Activated T-cell treated with anti-CD3 and anti-CD28 coated beads, Interleukin-2, amount 50 U/mL, for 24 hours (primary cell): ENCODE results near the gene C5orf47.

Experiments
- DNase-seq: peaks from one replicate; pipeline ENCODE4 v3.0.0-alpha.2; 2020
- H3K27ac Mint-ChIP-seq: 2 replicates; pipeline ENCODE4 v1.8.0; 2020; ENCODE audit warnings: mild to moderate bottlenecking, mixed read lengths
- H3K27me3 Mint-ChIP-seq: 2 replicates; pipeline ENCODE4 v1.8.0; 2020; ENCODE audit warnings: mixed read lengths
- H3K36me3 Mint-ChIP-seq: 2 replicates; pipeline ENCODE4 v1.8.0; 2020; ENCODE audit warnings: low read depth, mixed read lengths
- H3K4me1 Mint-ChIP-seq: 2 replicates; pipeline ENCODE4 v1.8.0; 2020; ENCODE audit warnings: low read depth, mixed read lengths
- H3K4me3 Mint-ChIP-seq: 2 replicates; pipeline ENCODE4 v1.8.0; 2020; ENCODE audit warnings: mild to moderate bottlenecking, moderate library complexity, mixed read lengths
- H3K9me3 Mint-ChIP-seq: 2 replicates; pipeline ENCODE4 v1.8.0; 2020; ENCODE audit warnings: mixed read lengths

The C5orf47 gene, protein sequence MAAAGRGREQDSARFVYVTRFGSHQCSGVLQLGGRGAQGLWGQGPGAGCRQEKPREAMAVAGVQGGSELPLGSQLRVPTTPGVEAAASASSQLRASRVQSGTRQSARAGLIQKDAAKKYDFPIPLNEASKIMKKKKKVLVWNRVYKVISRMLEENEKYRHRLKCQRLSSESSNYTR

DNA sequence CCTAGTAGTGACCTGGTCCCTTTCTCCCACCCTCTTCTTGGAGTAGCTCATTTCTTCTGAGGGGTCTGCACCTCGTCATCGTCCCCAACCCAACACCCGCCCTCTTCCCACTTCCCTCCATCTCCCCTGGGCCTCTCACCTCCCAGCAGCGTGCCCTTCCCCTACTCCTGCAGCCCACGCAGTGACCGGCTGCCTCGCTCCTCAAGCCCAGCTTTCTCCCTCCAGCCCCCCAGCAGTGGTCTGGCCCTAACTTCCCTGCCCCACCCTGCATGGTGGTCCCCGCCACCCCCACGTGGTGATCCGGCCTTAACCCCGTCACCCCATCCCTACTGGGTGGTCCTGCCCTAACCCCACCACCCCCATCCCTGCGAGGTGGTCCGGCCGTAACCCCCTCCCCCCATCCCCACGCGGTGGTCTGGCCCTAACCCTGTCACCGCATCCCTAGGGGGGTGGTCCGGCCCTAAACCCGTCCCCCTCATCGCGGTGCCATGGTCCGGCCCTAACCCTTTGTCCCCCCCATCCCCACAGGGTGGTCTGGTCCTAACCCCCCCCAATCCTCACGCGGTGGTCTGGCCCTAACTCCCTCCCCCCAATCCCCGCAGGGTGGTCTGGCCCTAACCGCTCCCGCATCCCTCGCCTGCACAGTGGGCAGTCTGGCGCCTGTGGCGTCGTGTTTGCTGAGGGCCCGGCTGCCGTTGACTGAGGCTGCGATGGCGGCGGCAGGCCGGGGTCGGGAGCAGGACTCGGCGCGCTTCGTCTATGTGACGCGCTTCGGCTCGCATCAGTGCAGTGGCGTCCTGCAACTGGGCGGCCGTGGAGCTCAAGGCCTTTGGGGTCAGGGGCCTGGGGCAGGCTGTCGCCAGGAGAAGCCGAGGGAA is at the start of gene C5orf47:
Gene C5orf47, plus strand, starts transcription at position 617 of the 878 bp plus-strand sequence. Its CDS starts 94 bp downstream, at position 711.
- no peaks in the 10 kb centered on the region for H3K36me3 Mint-ChIP-seq

DNA sequence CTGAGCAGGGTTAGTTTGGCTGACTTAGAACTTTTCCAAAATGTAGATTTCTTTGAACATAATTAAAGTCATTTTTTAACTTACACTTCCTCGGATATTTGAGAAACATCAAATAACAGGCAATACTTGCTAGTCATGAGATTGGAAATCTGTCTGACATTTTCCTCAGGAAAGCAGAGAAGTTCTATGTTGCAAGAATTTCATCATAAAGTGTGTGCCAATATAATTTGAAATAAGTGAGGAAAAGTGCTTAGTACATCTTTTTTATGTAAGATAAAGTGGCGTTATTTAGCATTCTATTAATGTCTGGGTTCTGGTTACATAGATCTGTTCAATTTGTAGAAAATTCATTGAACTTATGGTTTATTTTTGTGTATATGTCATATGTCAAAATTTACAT is 48.7 kb upstream of the C5orf47 start:
- Mint-ChIP-seq H3K4me3 (no peak overlapping the region), H3K36me3 (peaks cover 25% of the 10 kb centered on the region), H3K9me3 (no peaks in the 10 kb centered on the region), H3K4me1 (peaks cover 6% of the 10 kb centered on the region), H3K27me3 (no peaks in the 10 kb centered on the region), H3K27ac (no peak overlapping the region)
- no peak for DNase-seq

More for the DNA sequence above, at the start of gene C5orf47:
- Mint-ChIP-seq H3K27me3 (peaks cover 14% of the 10 kb centered on the region), H3K4me3 (no peak within 1 kb of the TSS), H3K27ac (no peak within 1 kb of the TSS), H3K4me1 (no peaks in the 10 kb centered on the region), H3K9me3 (no peaks in the 10 kb centered on the region)
- DNase-seq, result no peak

DNA sequence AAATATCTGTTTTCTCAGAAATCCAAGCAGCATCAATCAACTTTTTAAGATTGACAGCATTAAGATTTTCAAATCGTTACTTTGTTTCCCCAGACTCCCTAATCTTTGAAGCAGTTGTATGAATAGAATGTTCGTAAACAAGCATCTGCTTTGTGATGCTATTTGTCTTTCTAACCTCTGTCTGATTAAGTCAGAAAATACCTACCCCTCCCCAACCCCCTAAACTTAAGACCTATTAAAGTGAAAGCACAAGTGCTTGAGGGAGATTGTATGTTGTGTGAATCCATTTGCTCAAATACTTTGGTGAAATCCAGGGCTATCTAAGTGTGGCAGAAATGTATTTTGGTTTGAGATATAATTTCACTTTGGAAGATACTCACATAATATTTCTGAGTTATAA is 47.9 kb upstream of the C5orf47 start:
- peaks cover 26% of the 10 kb centered on the region for H3K36me3 Mint-ChIP-seq
- H3K27ac Mint-ChIP-seq, result no peak overlapping the region
- no peak overlapping the region for H3K4me3 Mint-ChIP-seq
- H3K9me3 Mint-ChIP-seq, result no peaks in the 10 kb centered on the region
- DNase-seq, result no peak
- H3K4me1 Mint-ChIP-seq, result peaks cover 5% of the 10 kb centered on the region
- no peaks in the 10 kb centered on the region for H3K27me3 Mint-ChIP-seq

DNA sequence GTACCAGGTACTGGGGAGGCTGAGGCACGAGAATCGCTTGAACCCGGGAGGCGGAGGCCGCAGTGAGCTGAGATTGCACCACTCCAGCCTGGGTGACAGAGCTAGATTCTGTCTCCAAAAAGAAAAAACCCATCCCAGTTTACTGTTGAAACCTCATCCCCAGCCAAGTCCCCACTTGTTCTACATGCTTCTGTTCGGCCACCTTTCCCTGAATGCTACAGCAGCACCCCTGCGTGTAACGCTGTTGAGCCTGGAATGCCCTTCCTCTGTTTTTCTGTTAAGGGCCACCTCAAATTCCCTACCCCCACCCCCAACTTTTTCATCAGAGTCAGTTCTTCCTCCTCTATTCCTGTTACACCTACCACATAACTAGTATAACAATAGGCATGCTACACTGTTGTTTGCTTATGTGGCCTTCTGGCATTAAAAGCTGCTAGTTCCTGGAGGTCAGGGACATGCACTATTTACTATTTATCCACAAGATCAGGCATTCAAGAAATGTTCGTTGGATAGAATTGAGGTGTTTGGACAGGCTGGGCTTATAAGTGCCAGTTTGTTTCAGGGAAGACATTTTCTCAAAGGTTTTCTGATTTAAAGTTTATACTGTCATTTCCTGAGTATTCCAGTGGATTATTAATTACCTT is 47.1 kb upstream of the C5orf47 start:
- H3K36me3 Mint-ChIP-seq, result peaks cover 31% of the 10 kb centered on the region
- no peak for DNase-seq
- H3K4me3 Mint-ChIP-seq, result no peak overlapping the region

DNA sequence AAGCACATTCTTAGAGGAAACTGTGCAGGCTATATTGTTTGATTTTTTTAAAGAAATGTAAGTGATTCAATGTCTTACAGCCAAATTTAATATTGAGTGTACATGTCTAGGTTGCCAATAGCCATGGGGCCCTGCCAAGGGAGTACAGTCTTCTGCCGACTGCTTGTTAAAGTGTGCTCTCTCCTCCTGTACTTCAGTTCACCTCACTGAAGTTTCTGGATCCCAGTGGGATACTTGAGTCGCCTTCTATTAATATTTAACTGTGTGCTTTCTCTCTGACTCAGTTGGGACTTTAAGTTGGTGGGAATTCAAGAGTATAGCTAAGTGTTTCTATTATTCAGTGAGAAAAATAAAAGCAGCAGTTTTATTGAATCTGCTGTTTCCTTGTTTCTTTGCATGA is 44.5 kb upstream of the C5orf47 start:
- H3K4me1 Mint-ChIP-seq, result peaks cover 3% of the 10 kb centered on the region
- no peak overlapping the region for H3K4me3 Mint-ChIP-seq
- H3K9me3 Mint-ChIP-seq, result no peaks in the 10 kb centered on the region
- H3K27me3 Mint-ChIP-seq, result no peaks in the 10 kb centered on the region
- no peak for DNase-seq
- peaks cover 48% of the 10 kb centered on the region for H3K36me3 Mint-ChIP-seq
- H3K27ac Mint-ChIP-seq, result no peak overlapping the region

More for the DNA sequence above, 47.1 kb upstream of the C5orf47 start:
- Mint-ChIP-seq H3K9me3 (no peaks in the 10 kb centered on the region), H3K27ac (no peak overlapping the region), H3K4me1 (peaks cover 5% of the 10 kb centered on the region), H3K27me3 (no peaks in the 10 kb centered on the region)

DNA sequence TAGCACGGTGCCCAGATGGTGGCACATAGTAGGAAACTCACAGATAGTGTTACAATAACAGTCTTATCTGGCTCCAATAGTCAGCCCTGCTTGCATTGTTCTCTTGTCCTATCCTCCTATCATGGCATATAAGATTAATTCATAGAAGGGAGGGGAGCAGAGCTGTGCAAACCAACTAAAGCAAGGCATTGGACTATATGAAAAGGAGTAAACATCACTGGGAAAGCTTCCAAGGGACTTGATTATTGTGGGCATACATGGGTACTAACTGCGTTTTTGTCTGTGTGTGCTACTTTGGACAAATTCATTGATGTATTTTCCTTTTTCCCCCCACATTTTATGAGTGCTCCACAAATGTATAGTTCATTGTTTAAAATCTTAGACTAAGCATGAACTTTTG is 43.8 kb upstream of the C5orf47 start:
- Mint-ChIP-seq H3K27ac (no peak overlapping the region), H3K9me3 (no peaks in the 10 kb centered on the region), H3K4me1 (peaks cover 3% of the 10 kb centered on the region), H3K4me3 (no peak overlapping the region), H3K27me3 (no peaks in the 10 kb centered on the region), H3K36me3 (peaks cover 53% of the 10 kb centered on the region)
- DNase-seq, result no peak

DNA sequence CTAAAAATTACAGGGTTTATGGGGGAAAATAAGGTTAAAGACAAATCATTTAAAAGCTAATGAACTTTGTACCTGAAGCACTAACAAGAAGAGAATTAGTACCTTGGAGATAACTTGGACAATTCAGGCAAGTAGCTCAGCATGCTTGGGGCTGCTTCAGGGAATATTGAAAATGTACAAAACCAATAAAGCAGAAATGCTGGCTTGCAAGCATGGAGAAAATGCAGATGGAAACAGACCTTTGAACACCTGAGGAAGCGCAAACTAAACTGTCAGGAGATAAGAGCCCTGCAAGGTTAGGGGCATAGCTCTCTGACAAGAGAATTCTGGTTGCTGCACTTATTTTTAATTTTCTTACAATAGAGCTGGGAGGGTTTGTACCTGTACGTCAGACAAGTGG is 42.6 kb upstream of the C5orf47 start:
- no peak overlapping the region for H3K4me3 Mint-ChIP-seq
- peaks cover 3% of the 10 kb centered on the region for H3K4me1 Mint-ChIP-seq
- H3K27me3 Mint-ChIP-seq, result no peaks in the 10 kb centered on the region
- DNase-seq, result no peak
- H3K27ac Mint-ChIP-seq, result no peak overlapping the region
- no peaks in the 10 kb centered on the region for H3K9me3 Mint-ChIP-seq
- peaks cover 61% of the 10 kb centered on the region for H3K36me3 Mint-ChIP-seq

DNA sequence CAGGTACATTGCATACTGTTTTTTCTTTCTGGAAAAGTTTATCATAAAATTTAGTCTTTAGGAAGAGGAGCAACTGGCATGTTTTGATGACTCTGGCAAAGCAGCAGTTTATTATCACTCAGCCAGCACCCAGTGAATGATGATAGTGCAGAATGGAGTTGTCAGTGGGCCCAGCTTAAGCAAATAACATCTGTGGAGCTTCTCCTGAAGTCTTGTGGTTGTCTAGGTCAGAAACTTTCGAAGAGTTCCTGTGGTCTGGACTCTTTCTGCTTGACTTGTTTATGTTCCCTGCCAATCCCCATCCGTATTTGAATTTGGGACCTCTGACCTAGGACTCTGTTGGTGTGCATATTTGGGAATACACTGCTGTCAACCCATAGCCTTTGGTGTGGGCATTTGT is 38.1 kb upstream of the C5orf47 start:
- Mint-ChIP-seq H3K9me3 (no peaks in the 10 kb centered on the region), H3K4me1 (no peaks in the 10 kb centered on the region), H3K27ac (no peak overlapping the region), H3K36me3 (peaks cover 90% of the 10 kb centered on the region), H3K27me3 (no peaks in the 10 kb centered on the region), H3K4me3 (no peak overlapping the region)
- DNase-seq, result no peak

DNA sequence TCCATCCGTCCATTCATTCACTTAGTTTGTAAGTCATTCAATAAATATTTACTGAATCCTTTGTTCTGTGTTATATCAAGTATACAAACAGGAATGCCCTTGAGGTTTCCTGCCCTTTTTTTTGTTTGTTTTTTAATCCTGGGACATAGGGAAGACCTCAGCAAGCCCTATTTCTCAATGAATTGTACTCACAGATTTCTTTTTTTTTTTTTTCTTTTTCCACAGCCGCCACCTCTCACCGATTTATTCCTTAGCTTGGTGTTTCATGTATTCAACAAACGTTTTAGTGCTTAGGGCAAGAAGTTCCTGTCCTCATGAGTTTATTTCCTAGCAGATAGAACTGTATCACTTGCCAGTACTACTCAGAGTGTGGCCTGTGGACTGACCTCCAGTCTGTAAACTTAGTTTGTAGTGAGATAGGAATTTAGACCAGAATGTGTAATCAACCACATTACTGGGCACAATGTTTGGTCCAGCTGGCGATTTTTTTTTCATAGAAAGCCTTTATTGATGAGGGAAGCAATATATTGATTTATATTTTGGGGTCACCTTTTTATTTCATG is 35.4 kb upstream of the C5orf47 start:
- no peak overlapping the region for H3K27ac Mint-ChIP-seq
- no peaks in the 10 kb centered on the region for H3K4me1 Mint-ChIP-seq
- H3K27me3 Mint-ChIP-seq, result no peaks in the 10 kb centered on the region
- no peak overlapping the region for H3K4me3 Mint-ChIP-seq
- H3K36me3 Mint-ChIP-seq, result peaks cover 76% of the 10 kb centered on the region
- H3K9me3 Mint-ChIP-seq, result no peaks in the 10 kb centered on the region
- DNase-seq, result no peak

DNA sequence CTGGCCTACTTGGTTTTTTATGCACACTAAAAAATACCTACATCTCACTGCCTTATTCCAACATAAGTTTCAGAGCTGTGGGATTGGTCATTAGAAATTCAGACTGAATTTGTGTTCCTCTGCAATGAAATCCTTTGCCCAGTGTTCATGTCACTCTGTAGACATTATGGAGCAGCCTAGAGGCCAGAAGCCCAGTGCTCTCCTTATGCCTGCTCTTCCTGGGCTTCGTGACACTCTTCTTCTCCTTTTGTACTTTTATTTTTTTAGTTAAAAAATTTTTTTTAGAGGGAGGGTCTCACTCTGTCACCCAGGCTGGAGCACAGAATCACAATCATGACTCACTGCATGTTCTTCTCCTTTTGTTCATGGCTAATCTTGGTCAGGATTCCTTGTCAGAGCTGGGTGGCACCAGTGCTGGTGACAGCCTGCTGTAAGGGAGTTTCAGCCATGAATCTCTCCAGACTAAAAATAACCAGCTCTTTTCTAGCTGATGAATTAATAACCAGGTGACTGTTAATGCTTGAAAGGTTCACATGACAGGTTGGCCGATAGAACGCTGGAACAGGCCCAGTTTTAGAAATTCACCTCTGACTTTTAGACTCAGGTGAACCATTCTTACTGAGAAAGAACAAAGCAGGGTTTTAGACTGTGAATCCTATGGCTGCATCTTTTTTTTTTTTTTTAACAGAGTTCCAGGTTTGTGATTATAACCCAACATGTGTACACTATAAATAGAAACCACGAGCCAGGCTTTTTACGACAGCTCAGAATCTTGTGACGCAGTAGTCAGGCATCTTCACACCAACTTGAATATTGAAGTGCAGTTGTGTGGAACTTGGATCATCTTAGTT is 34.1 kb upstream of the C5orf47 start:
- Mint-ChIP-seq H3K4me3 (no peak overlapping the region), H3K27ac (no peak overlapping the region), H3K9me3 (no peaks in the 10 kb centered on the region), H3K27me3 (no peaks in the 10 kb centered on the region), H3K36me3 (peaks cover 70% of the 10 kb centered on the region), H3K4me1 (no peaks in the 10 kb centered on the region)
- no peak for DNase-seq

DNA sequence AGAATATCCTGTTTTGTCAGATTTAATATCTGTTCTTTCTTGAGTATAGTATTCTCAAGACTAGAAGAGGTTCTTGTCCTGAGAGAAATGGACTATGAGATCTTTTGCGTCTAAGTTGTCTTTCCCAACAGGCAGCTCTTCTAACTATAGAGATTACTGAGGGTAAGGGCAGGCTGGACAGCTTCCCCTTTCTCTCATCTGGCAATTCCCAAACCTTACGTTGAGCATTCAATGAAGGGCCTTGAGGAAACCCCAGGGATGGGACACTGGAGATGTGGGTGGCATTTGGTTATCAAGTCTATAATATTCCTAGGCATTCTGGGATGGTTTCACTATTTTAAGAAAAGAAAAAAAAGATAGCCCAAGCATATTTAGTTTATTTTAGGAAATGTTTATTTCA is 28.0 kb upstream of the C5orf47 start:
- Mint-ChIP-seq H3K4me3 (no peak overlapping the region), H3K27me3 (no peaks in the 10 kb centered on the region), H3K36me3 (peaks cover 14% of the 10 kb centered on the region), H3K9me3 (no peaks in the 10 kb centered on the region), H3K27ac (no peak overlapping the region), H3K4me1 (peaks cover 18% of the 10 kb centered on the region)
- no peak for DNase-seq

DNA sequence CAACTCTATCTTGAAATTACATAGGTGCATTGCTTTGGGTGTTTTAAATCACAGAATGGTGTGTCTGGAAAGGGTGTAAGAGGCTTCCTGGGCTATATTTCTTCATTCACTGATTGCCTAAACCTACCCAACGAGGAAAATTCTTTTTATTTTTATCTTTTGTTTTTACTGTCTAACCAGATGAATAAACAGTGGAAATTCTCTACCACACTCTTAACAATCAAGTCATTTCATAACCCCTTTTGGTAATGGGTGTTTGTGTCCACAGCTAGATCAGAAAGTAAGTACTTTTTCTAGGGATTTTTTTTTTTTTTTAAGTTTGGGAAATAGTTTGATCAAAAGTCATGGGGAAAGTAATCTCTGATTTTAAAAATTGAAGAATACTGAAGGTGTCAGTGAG is 27.6 kb upstream of the C5orf47 start:
- Mint-ChIP-seq H3K4me1 (peaks cover 18% of the 10 kb centered on the region), H3K36me3 (peaks cover 11% of the 10 kb centered on the region), H3K27ac (no peak overlapping the region), H3K4me3 (no peak overlapping the region), H3K9me3 (no peaks in the 10 kb centered on the region), H3K27me3 (no peaks in the 10 kb centered on the region)
- DNase-seq, result no peak

DNA sequence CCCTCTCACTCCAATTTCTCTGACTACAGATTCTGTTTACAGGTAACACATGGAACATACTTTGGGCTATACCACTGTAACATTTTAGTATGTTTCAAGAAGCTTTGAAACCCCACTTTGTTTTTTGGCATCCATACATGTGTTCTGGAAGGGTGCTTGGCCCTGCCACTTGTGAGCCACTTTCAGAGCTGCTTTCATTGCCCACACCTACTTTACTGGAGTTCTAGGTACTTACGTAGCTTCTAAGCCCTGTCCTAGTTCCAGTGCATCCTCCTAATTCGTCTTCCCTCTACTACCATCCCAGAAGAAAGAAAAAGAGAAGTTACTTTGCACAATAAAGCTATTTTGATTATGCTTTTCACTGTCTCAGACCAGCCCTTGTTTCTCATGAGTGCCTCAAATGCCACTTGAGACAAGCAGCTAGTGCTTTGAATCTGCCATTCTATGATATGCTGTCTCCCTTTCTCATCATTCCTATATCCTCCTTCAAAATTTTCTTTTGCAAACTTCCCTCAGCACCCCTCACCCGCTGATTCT is 26.5 kb upstream of the C5orf47 start:
- Mint-ChIP-seq H3K4me3 (no peak overlapping the region), H3K27me3 (no peaks in the 10 kb centered on the region), H3K9me3 (no peaks in the 10 kb centered on the region)

More for the DNA sequence above, 26.5 kb upstream of the C5orf47 start:
- Mint-ChIP-seq H3K27ac (no peak overlapping the region), H3K4me1 (peaks cover 18% of the 10 kb centered on the region), H3K36me3 (peaks cover 8% of the 10 kb centered on the region)
- no peak for DNase-seq
